ENCODE results near the gene KIF18B.

DNA sequence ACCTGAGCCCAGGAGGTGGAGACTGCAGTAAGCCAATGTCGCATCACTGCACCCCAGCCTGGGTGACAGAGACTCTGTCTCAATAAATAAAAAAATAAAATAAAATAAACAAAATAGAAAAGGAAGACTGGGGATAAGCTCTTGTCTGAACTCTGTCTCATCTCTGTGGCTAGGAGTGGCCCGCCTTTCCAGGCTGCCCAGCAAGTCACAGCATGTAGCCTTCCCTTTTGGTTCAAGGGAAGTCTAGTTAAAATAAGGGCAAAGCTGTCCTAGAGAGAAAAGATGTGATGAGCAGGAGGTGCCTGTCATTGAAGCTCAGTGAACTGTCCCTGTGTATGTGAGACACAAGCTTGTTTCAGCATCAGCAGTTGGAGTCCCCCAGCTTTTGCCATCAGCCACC is 29.6 kb downstream of the KIF18B start:
- TF ChIP-seq, protein P1, sequence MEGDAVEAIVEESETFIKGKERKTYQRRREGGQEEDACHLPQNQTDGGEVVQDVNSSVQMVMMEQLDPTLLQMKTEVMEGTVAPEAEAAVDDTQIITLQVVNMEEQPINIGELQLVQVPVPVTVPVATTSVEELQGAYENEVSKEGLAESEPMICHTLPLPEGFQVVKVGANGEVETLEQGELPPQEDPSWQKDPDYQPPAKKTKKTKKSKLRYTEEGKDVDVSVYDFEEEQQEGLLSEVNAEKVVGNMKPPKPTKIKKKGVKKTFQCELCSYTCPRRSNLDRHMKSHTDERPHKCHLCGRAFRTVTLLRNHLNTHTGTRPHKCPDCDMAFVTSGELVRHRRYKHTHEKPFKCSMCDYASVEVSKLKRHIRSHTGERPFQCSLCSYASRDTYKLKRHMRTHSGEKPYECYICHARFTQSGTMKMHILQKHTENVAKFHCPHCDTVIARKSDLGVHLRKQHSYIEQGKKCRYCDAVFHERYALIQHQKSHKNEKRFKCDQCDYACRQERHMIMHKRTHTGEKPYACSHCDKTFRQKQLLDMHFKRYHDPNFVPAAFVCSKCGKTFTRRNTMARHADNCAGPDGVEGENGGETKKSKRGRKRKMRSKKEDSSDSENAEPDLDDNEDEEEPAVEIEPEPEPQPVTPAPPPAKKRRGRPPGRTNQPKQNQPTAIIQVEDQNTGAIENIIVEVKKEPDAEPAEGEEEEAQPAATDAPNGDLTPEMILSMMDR (IDR thresholded peaks at IDR 0.05): no peak
- TF ChIP-seq POLR2AphosphoS5 (IDR thresholded peaks at IDR 0.05) (no peak), POLR2A (IDR thresholded peaks at IDR 0.05) (no peak), EP300 (IDR thresholded peaks at IDR 0.05) (no peak)

Measured in sigmoid colon (tissue), 4 donors.